Measurements from ENCODE around the gene ACTC1.

The ACTC1 gene

DNA sequence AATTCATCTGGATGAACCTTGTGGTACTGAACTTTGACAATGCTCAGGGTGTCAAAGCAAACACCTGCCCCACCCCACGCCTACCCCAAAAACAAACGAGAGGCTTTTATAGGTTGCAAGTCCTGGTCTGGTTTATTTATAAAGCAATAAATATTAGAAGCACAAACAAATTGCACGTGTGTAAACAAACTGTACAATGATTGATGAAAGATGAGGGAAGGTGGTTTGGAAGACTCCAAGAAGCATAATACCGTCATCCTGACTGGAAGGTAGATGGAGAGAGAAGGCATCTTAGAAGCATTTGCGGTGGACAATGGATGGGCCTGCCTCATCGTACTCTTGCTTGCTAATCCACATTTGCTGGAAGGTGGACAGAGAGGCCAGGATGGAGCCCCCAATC lies 5.2 kb downstream of the ACTC1 start:
- H3K4me3 ChIP-seq (ENCODE audit: low read depth, low read length): no peak overlapping the region
- TF ChIP-seq, protein P1, sequence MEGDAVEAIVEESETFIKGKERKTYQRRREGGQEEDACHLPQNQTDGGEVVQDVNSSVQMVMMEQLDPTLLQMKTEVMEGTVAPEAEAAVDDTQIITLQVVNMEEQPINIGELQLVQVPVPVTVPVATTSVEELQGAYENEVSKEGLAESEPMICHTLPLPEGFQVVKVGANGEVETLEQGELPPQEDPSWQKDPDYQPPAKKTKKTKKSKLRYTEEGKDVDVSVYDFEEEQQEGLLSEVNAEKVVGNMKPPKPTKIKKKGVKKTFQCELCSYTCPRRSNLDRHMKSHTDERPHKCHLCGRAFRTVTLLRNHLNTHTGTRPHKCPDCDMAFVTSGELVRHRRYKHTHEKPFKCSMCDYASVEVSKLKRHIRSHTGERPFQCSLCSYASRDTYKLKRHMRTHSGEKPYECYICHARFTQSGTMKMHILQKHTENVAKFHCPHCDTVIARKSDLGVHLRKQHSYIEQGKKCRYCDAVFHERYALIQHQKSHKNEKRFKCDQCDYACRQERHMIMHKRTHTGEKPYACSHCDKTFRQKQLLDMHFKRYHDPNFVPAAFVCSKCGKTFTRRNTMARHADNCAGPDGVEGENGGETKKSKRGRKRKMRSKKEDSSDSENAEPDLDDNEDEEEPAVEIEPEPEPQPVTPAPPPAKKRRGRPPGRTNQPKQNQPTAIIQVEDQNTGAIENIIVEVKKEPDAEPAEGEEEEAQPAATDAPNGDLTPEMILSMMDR (IDR thresholded peaks at IDR 0.05; ENCODE audit: insufficient read depth, low read depth, low read length, missing control alignments): no peak
- no peak for DNase-seq (ENCODE audit: low read depth)

DNA sequence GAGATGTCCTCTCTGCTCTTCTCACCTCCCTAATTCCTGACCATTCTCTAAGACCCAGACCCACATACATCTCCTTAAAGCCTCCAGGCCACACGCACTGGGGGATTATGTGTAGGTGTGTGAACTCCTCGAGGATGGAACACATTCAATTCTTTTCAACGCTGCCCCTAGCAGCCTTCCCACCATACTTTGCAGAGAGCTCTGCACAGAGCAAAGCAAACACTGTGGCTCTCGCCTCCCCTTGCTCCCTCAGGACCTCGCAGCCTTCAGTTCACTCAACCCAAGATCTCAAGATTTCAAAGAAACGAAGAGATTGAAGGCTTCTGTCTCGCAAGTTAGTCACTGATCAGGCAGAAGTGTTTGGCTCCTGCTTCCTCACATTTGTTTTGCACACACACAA lies 6.0 kb downstream of the ACTC1 start:
- DNase-seq (ENCODE audit: low read depth): no peak
- H3K4me3 ChIP-seq (ENCODE audit: low read depth, low read length): no peak overlapping the region
- TF ChIP-seq, protein P1 (IDR thresholded peaks at IDR 0.05; ENCODE audit: insufficient read depth, low read depth, low read length, missing control alignments): no peak

DNA sequence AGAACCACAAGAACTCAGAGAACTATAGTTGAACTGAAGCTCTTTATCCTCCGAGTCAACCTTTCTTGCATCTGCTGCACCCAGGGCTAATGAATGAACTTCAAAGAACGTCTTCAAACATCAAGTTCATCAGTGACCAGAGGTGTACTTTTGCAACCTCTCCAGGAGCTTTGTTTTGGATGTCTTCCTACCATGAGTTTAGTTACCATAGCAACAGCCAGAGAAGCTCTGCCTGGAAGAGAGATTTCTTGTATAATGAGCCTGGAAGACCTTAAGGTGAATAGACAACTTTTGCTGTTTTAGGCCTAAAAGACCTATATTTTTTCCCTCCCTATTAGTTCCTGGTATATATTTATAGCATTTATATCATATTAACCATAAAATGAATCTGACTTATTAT lies 9.1 kb downstream of the ACTC1 start:
- no peak for DNase-seq (ENCODE audit: low read depth)

DNA sequence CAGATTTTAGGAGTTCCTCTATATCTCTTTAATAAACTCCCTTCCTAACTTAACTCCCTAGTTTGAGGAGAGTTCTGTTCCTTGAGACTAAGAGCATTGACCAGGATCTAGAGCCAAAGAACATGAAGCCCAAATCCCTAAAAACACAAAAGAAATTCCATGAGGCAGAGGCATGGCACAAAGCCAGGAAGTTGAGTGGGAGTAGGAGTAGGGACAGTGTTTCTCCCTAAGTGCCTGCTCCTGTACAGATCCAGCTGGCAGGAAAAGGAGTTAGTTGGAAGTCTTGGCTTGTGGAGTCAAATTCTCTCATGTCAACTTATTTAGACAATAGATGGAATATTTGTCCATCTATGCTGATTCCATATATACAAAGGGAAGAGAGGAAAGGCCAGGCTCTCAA lies 11.4 kb downstream of the ACTC1 start:
- H3K4me3 ChIP-seq (ENCODE audit: low read depth, low read length): no peak overlapping the region
- TF ChIP-seq, protein P1 (IDR thresholded peaks at IDR 0.05; ENCODE audit: insufficient read depth, low read depth, low read length, missing control alignments): no peak
- DNase-seq (ENCODE audit: low read depth): no peak

More for the DNA sequence above, 9.1 kb downstream of the ACTC1 start:
- H3K4me3 ChIP-seq (ENCODE audit: low read depth, low read length): no peak overlapping the region
- TF ChIP-seq, protein P1 (IDR thresholded peaks at IDR 0.05; ENCODE audit: insufficient read depth, low read depth, low read length, missing control alignments): no peak

- TF ChIP-seq, protein P1 (IDR thresholded peaks at IDR 0.05; ENCODE audit: insufficient read depth, low read depth, low read length, missing control alignments): no peak
- no peak overlapping the region for H3K4me3 ChIP-seq (ENCODE audit: low read depth, low read length)
- DNase-seq (ENCODE audit: low read depth): no peak
Observed at GRCh38 chr15:34783431-34783830, 11.9 kb downstream of the ACTC1 start.

DNA sequence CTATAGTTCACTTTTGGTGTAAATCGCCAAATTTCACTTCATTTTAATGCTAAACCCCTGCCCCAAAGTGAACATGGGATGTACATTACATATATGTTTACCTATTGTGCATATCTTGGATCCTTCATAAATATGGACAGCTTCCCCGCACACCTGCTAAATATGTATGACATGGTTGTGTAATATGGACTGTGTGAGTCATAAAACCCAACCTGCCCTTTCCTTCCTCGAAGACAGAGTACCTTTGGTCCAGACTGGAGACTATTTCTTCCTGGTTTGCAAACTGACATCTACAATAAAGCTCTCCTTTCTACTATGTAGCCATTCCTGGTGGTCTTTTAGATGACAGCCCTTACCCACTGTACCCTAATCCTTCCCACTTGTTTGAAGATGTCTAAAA lies 12.4 kb downstream of the ACTC1 start:
- H3K4me3 ChIP-seq (ENCODE audit: low read depth, low read length): no peak overlapping the region
- no peak for DNase-seq (ENCODE audit: low read depth)
- TF ChIP-seq, protein P1 (IDR thresholded peaks at IDR 0.05; ENCODE audit: insufficient read depth, low read depth, low read length, missing control alignments): no peak

DNA sequence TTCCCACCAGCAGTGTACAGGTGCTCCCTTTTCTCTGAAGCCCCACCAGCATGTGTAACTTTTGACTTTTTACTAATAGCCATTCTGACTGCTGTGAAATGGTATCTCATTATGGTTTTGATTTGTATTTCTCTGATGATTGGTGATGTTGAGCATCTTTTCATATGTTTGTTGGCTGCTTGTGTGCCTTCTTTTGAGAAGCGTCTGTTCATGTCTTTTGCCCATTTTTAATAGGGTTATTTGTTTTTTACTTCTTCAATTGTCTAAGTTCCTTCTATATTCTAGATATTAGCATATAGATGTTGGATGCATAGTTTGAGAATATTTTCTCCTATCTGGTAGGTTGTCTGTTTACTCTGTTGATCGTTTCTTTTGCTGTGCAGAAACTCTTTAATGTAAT lies 14.6 kb downstream of the ACTC1 start:
- H3K4me3 ChIP-seq (ENCODE audit: low read depth, low read length): no peak overlapping the region
- TF ChIP-seq, protein P1 (IDR thresholded peaks at IDR 0.05; ENCODE audit: insufficient read depth, low read depth, low read length, missing control alignments): no peak

More for the DNA sequence above, 14.6 kb downstream of the ACTC1 start:
- no peak for DNase-seq (ENCODE audit: low read depth)
